TTC549 (cell line): Measurements from ENCODE around the gene COL6A5.

Source experiments
- FAIRE-seq: peaks from 2 replicates; lab custom pipeline; 2012; peaks lifted over from hg19 to GRCh38; lab: Jason Lieb, UNC

COL6A5 gene

GRCh38 chr3:130527426-130527825 is 182.0 kb downstream of the COL6A5 start:
- FAIRE-seq = no peak

DNA sequence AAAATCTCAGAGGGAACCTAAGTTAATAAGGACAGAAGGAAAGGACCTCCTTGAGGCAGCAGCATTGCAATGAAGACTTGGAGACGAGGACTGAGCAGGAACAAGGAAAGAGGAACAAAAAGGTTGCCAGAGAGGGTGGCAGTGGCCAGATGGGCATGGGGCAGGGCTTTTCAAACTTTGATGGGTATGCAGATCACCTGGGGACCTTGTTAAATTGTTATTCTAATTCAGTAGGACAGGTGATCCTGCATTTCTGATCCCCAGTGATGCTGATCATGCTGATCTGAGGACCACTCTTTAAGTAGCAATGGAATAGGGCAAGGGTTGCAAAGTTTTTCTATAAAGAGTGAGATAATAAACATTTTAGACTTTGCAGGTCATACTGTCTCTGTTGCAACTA is 182.6 kb downstream of the COL6A5 start:
- FAIRE-seq = no peak

DNA sequence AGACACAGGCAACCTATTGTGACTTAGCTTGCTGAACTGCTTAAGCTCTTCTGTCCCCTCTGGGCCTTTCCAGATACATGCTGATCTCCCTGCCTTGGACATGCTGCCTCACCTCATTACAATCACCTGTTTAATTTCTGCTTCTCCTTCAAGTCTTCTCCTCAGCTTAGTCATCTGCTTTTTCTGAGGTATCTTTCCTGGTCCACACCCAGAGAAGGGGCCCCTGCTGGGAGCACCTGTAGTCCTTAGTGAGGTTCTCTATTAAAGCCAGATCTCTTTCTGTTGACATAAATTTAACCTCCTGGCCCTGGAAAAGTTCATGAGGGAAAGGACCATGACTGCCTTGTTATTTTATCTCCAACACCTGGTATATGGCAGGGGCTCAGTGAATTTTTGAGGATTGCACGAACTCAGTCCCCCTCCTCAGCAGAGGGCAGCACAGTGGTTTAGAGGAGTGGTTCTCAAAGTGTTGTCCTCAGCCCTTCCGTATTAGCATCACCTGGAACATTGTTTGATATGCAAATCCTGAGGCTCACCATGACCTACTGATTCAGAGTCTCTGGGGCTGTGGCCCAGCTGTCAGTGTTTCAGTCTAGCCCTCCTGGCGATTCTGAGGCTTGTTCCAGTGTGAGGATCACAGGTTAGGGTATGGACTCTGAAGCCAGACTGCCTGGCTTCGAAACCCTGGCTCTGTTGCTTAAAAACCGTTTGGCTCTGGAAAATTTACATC is 184.2 kb downstream of the COL6A5 start:
- no peak for FAIRE-seq

- no peak for FAIRE-seq
These were observed 187.8 kb downstream of the COL6A5 start for GRCh38 chr3:130533247-130533646.
